Measurements from ENCODE around the gene LYSMD2. TPM values are rescaled to one million over a fixed set of nuclear protein-coding genes. Genes with fewer than 3 reads are reported as not detected.

The LYSMD2 gene
- polyA plus RNA-seq, 1 donor from 2014 or later: 8.3 TPM

DNA sequence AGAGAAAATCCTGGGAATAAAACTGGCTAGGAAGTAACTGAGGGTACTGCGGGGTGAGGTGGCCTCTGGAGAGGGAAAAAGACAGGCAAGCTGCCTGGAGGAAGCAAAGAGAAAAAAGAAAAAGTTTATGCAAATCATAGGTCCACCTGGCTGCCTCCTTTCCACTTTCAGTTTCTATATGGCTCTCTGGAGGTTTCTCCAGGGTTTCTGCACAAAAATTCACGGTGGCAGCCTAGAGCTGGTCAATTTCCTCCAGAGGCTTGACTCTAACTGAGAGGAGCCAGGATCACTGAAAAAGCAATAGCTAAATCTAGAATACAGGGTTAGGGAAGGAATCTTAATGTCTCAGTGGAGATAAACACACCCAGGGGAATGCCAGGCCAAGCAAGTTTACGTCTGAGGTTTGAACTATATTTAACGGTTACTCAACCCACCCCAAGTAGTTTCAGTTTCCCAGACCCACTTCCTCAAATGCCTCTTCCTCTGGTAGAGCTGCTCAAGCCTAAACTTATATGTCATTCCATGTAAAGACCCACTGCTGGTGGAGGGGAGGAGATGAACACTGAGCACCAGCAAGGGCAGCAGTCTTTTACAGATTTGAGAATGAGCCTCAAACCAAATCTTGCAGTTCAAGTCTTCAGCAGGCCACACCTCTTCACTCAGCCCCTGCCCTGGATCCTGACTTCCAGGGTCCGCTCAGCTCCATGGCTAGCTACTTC, 5.7 kb downstream of the LYSMD2 start:
- Histone ChIP-seq H2AFZ (ENCODE audit: low read depth, low read length) (no peak overlapping the region), H3K27ac (ENCODE audit: low read length) (no peak overlapping the region), H3K79me2 (replicated peaks; ENCODE audit: insufficient read depth, low read length) (no peaks in the 10 kb centered on the region), H3K4me2 (ENCODE audit: low read length) (no peak overlapping the region), H3K9me3 (ENCODE audit: low read length) (no peaks in the 10 kb centered on the region), H3F3A (ENCODE audit: insufficient read depth, low read length, poor library complexity, severe bottlenecking) (no peaks in the 10 kb centered on the region), H4K20me1 (ENCODE audit: insufficient read depth) (no peaks in the 10 kb centered on the region), H3K36me3 (ENCODE audit: insufficient read depth, low read length) (no peaks in the 10 kb centered on the region), H3K9me2 (ENCODE audit: insufficient read depth, low read length) (no peaks in the 10 kb centered on the region), H3K9ac (ENCODE audit: low read length) (no peak overlapping the region), H3K27me3 (ENCODE audit: insufficient read depth, low read depth, low read length) (no peaks in the 10 kb centered on the region), H3K4me3 (ENCODE audit: low read length) (no peak overlapping the region)
- no peak for TF ChIP-seq SMC3 (conservative IDR thresholded peaks at IDR 0.05; ENCODE audit: poor library complexity)
- no peak for TF ChIP-seq MXI1 (conservative IDR thresholded peaks at IDR 0.05; ENCODE audit: poor library complexity, severe bottlenecking)
- TF ChIP-seq EZH2 (IDR thresholded peaks at IDR 0.05; ENCODE audit: borderline replicate concordance, insufficient read depth, low read length, poor library complexity, severe bottlenecking): no peak
- no peak for TF ChIP-seq EP300 (conservative IDR thresholded peaks at IDR 0.05; ENCODE audit: poor library complexity, severe bottlenecking)
- TF ChIP-seq, protein P1, sequence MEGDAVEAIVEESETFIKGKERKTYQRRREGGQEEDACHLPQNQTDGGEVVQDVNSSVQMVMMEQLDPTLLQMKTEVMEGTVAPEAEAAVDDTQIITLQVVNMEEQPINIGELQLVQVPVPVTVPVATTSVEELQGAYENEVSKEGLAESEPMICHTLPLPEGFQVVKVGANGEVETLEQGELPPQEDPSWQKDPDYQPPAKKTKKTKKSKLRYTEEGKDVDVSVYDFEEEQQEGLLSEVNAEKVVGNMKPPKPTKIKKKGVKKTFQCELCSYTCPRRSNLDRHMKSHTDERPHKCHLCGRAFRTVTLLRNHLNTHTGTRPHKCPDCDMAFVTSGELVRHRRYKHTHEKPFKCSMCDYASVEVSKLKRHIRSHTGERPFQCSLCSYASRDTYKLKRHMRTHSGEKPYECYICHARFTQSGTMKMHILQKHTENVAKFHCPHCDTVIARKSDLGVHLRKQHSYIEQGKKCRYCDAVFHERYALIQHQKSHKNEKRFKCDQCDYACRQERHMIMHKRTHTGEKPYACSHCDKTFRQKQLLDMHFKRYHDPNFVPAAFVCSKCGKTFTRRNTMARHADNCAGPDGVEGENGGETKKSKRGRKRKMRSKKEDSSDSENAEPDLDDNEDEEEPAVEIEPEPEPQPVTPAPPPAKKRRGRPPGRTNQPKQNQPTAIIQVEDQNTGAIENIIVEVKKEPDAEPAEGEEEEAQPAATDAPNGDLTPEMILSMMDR (IDR thresholded peaks at IDR 0.05; ENCODE audit: poor library complexity, severe bottlenecking): no peak
- no peak for TF ChIP-seq POLR2AphosphoS5 (IDR thresholded peaks at IDR 0.05)
- TF ChIP-seq, protein P2, sequence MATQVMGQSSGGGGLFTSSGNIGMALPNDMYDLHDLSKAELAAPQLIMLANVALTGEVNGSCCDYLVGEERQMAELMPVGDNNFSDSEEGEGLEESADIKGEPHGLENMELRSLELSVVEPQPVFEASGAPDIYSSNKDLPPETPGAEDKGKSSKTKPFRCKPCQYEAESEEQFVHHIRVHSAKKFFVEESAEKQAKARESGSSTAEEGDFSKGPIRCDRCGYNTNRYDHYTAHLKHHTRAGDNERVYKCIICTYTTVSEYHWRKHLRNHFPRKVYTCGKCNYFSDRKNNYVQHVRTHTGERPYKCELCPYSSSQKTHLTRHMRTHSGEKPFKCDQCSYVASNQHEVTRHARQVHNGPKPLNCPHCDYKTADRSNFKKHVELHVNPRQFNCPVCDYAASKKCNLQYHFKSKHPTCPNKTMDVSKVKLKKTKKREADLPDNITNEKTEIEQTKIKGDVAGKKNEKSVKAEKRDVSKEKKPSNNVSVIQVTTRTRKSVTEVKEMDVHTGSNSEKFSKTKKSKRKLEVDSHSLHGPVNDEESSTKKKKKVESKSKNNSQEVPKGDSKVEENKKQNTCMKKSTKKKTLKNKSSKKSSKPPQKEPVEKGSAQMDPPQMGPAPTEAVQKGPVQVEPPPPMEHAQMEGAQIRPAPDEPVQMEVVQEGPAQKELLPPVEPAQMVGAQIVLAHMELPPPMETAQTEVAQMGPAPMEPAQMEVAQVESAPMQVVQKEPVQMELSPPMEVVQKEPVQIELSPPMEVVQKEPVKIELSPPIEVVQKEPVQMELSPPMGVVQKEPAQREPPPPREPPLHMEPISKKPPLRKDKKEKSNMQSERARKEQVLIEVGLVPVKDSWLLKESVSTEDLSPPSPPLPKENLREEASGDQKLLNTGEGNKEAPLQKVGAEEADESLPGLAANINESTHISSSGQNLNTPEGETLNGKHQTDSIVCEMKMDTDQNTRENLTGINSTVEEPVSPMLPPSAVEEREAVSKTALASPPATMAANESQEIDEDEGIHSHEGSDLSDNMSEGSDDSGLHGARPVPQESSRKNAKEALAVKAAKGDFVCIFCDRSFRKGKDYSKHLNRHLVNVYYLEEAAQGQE (IDR thresholded peaks at IDR 0.05; ENCODE audit: borderline replicate concordance): no peak
- TF ChIP-seq TAF1 (IDR thresholded peaks at IDR 0.05; ENCODE audit: low read depth): no peak
- no peak for TF ChIP-seq RAD21 (conservative IDR thresholded peaks at IDR 0.05)

DNA sequence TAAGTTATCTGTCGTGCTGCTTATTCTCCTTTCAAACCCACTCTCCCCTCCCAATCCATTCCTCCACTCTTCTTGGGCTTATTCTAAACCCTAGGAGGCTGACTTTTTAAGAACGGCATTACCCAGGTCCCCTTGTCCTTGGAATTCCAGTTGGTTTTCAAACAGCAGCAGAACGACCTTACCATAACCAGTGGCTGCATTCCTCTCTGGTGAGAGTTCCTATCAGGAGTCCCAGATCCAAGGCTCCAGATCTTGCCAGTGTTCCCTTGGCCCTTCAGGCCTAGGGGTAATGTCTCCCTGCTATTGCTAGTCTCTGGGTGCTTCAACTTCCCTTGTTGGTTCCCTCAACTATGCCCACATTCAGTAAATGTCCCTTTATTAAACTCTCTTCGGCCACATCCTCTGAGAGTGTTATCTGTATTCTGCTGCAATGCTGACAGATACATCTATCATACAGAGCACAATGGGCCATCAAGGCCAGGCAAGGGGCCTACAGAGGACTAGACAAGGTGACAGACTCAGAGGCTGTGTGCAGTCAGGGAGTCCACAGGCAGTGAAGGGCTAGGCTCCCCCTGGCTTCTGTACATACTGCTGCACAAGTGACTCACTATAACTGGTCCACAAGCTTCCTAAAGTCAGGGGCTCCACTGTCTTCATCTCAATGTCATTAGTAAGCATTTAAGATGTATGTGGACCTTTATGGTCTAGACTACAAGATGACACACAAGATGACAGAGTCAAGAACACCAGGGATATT, 10.1 kb downstream of the LYSMD2 start:
- Histone ChIP-seq H3F3A (ENCODE audit: insufficient read depth, low read length, poor library complexity, severe bottlenecking) (no peaks in the 10 kb centered on the region), H3K9me3 (ENCODE audit: low read length) (no peaks in the 10 kb centered on the region), H4K20me1 (ENCODE audit: insufficient read depth) (no peaks in the 10 kb centered on the region), H3K9ac (ENCODE audit: low read length) (no peak overlapping the region), H3K79me2 (replicated peaks; ENCODE audit: insufficient read depth, low read length) (no peaks in the 10 kb centered on the region), H3K27me3 (ENCODE audit: insufficient read depth, low read depth, low read length) (no peaks in the 10 kb centered on the region), H3K4me2 (ENCODE audit: low read length) (no peak overlapping the region), H3K4me3 (ENCODE audit: low read length) (no peak overlapping the region), H2AFZ (ENCODE audit: low read depth, low read length) (no peak overlapping the region), H3K27ac (ENCODE audit: low read length) (no peak overlapping the region), H3K9me2 (ENCODE audit: insufficient read depth, low read length) (no peaks in the 10 kb centered on the region), H3K36me3 (ENCODE audit: insufficient read depth, low read length) (no peaks in the 10 kb centered on the region)
- TF ChIP-seq, protein P2 (IDR thresholded peaks at IDR 0.05; ENCODE audit: borderline replicate concordance): no peak
- TF ChIP-seq MXI1 (conservative IDR thresholded peaks at IDR 0.05; ENCODE audit: poor library complexity, severe bottlenecking) (no peak), EZH2 (IDR thresholded peaks at IDR 0.05; ENCODE audit: borderline replicate concordance, insufficient read depth, low read length, poor library complexity, severe bottlenecking) (no peak), SMC3 (conservative IDR thresholded peaks at IDR 0.05; ENCODE audit: poor library complexity) (no peak), RAD21 (conservative IDR thresholded peaks at IDR 0.05) (no peak), TAF1 (IDR thresholded peaks at IDR 0.05; ENCODE audit: low read depth) (no peak), POLR2AphosphoS5 (IDR thresholded peaks at IDR 0.05) (no peak), EP300 (conservative IDR thresholded peaks at IDR 0.05; ENCODE audit: poor library complexity, severe bottlenecking) (no peak)
- TF ChIP-seq, protein P1 (IDR thresholded peaks at IDR 0.05; ENCODE audit: poor library complexity, severe bottlenecking): no peak
